ENCODE data around the gene KLK10.

- TF ChIP-seq EZH2 (IDR thresholded peaks at IDR 0.05; ENCODE audit: insufficient read depth, poor library complexity, severe bottlenecking), result no peak
- TF ChIP-seq EZH2phosphoT487 (IDR thresholded peaks at IDR 0.05; ENCODE audit: insufficient read depth, low read depth), result no peak
Measured at GRCh38 chr19:51060336-51060735, 40.8 kb upstream of the KLK10 start.
